GM23338 (cell line): ENCODE results near the gene PTPRF. TPM values are rescaled to one million over a fixed set of nuclear protein-coding genes. Genes with fewer than 3 reads are reported as not detected.

Experiments used
- ATAC-seq: fragments of 200-7000 bp; cut with Tn5 transposase; 3 replicates; pipeline ENCODE4 v1.9.1; 2020
- DNase-seq: peaks from one replicate; pipeline ENCODE4 v3.0.0-alpha.2; 2015; ENCODE audit warnings: low spot score
- H2AFZ ChIP-seq: fragments of 200-600 bp; sonication (generic); 2 replicates; pipeline ENCODE4 v1.8.0; 2016; ENCODE audit warnings: antibody characterized with exemption, mild to moderate bottlenecking, moderate library complexity
- H3F3A ChIP-seq: fragments of 200-600 bp; sonication (generic); replicated peaks from 2 replicates; pipeline ENCODE4 v1.8.0; 2017; ENCODE audit warnings: antibody characterized with exemption, mixed run types, low read depth
- H3K27ac ChIP-seq: fragments of 200-600 bp; sonication (generic); 2 replicates; pipeline ENCODE4 v1.6.1; 2016; ENCODE audit warnings: low read depth
- H3K27me3 ChIP-seq: fragments of 200-600 bp; sonication (generic); 2 replicates; pipeline ENCODE4 v1.8.0; 2016; ENCODE audit warnings: mild to moderate bottlenecking, mixed run types, moderate library complexity; ENCODE audit not compliant: insufficient read depth
- H3K36me3 ChIP-seq: fragments of 200-600 bp; sonication (generic); 2 replicates; pipeline ENCODE4 v1.8.0; 2016; ENCODE audit warnings: mild to moderate bottlenecking; ENCODE audit not compliant: insufficient read depth
- H3K4me1 ChIP-seq: fragments of 200-600 bp; sonication (generic); 2 replicates; pipeline ENCODE4 v1.8.0; 2016; ENCODE audit warnings: mild to moderate bottlenecking, moderate library complexity; ENCODE audit not compliant: insufficient read depth
- H3K4me2 ChIP-seq: fragments of 200-600 bp; sonication (generic); 2 replicates; pipeline ENCODE4 v1.7.1; 2017; ENCODE audit warnings: mixed run types
- H3K4me3 ChIP-seq: fragments of 200-600 bp; sonication (generic); 2 replicates; pipeline ENCODE4 v1.6.1; 2016; ENCODE audit warnings: mixed run types
- H3K79me2 ChIP-seq: fragments of 200-600 bp; sonication (generic); replicated peaks from 2 replicates; pipeline ENCODE4 v1.8.0; 2017; ENCODE audit warnings: mild to moderate bottlenecking; ENCODE audit not compliant: insufficient read depth
- H3K9me2 ChIP-seq: fragments of 200-600 bp; sonication (generic); 2 replicates; pipeline ENCODE4 v1.8.0; 2017; ENCODE audit not compliant: insufficient read depth
- H4K20me1 ChIP-seq: fragments of 200-600 bp; sonication (generic); replicated peaks from 2 replicates; pipeline ENCODE4 v1.8.0; 2017; ENCODE audit warnings: mild to moderate bottlenecking; ENCODE audit not compliant: insufficient read depth
- H3K27ac Mint-ChIP-seq: 2 replicates; pipeline ENCODE4 v1.8.0; 2020; ENCODE audit warnings: inconsistent platforms, mild to moderate bottlenecking, moderate library complexity, mixed read lengths
- H3K27me3 Mint-ChIP-seq: 3 replicates; pipeline ENCODE4 v1.8.0; 2022; ENCODE audit warnings: low read depth, mild to moderate bottlenecking, moderate library complexity, mixed read lengths, inconsistent platforms; ENCODE audit not compliant: insufficient read depth, poor library complexity
- H3K36me3 Mint-ChIP-seq: 3 replicates; pipeline ENCODE4 v1.8.0; 2021; ENCODE audit warnings: low read depth, mild to moderate bottlenecking, inconsistent platforms, moderate library complexity, mixed read lengths
- H3K4me1 Mint-ChIP-seq: 3 replicates; pipeline ENCODE4 v1.8.0; 2020; ENCODE audit warnings: mild to moderate bottlenecking, inconsistent platforms, mixed read lengths
- H3K4me3 Mint-ChIP-seq: 3 replicates; pipeline ENCODE4 v1.8.0; 2021; ENCODE audit warnings: moderate library complexity, mild to moderate bottlenecking, inconsistent platforms, mixed read lengths
- H3K9me3 Mint-ChIP-seq: 3 replicates; pipeline ENCODE4 v1.8.0; 2020; ENCODE audit warnings: moderate library complexity, mild to moderate bottlenecking, inconsistent platforms, mixed read lengths
- CREB1 ChIP-seq: fragments of 250-450 bp; sonication (Bioruptor Pico); IDR thresholded peaks from 2 replicates; pipeline ENCODE4 v1.5.0; 2020; ENCODE audit warnings: low read depth, mild to moderate bottlenecking, moderate library complexity
- CTCF ChIP-seq, 2 experiments: fragments of 200-600 bp in 1 of 2; sonication (generic) in 1 of 2; conservative IDR thresholded peaks; 2 replicates each; pipeline versions ENCODE4 v1.5.1 to v1.6.1; 2016 to 2017; ENCODE audit warnings: antibody characterized with exemption in 2 of 2, low read depth in 2 of 2, mild to moderate bottlenecking in 2 of 2, moderate library complexity in 1 of 2
- ETS1 ChIP-seq: IDR thresholded peaks from 2 replicates; pipeline ENCODE4 v1.6.1; 2016; ENCODE audit warnings: antibody characterized with exemption
- EZH2 ChIP-seq: fragments of 200-600 bp; sonication (generic); IDR thresholded peaks from one replicate; pipeline ENCODE4 v1.8.0; 2017; ENCODE audit warnings: antibody characterized with exemption, mild to moderate bottlenecking, low read depth; ENCODE audit not compliant: unreplicated experiment
- EZH2phosphoT487 ChIP-seq: fragments of 200-600 bp; sonication (generic); IDR thresholded peaks from one replicate; pipeline ENCODE4 v1.8.1; 2018; ENCODE audit warnings: antibody characterized with exemption; ENCODE audit not compliant: unreplicated experiment
- JUNB ChIP-seq: IDR thresholded peaks from one replicate; pipeline ENCODE4 v1.6.1; 2016; ENCODE audit warnings: antibody characterized with exemption; ENCODE audit not compliant: unreplicated experiment
- NANOG ChIP-seq: IDR thresholded peaks from 2 replicates; pipeline ENCODE4 v1.6.1; 2016; ENCODE audit warnings: antibody characterized with exemption, borderline replicate concordance
- POLR2AphosphoS5 ChIP-seq: IDR thresholded peaks from 2 replicates; pipeline ENCODE4 v1.6.1; 2016; ENCODE audit warnings: antibody characterized with exemption, low read depth
- REST ChIP-seq: IDR thresholded peaks from one replicate; pipeline ENCODE4 v1.6.1; 2018; ENCODE audit warnings: antibody characterized with exemption; ENCODE audit not compliant: unreplicated experiment
- STAT1 ChIP-seq: IDR thresholded peaks from one replicate; pipeline ENCODE4 v1.6.1; 2016; ENCODE audit warnings: antibody characterized with exemption; ENCODE audit not compliant: unreplicated experiment
- ZNF114 ChIP-seq: fragments of 250-450 bp; sonication (Bioruptor Pico); IDR thresholded peaks from 2 replicates; pipeline ENCODE4 v1.5.0; 2020; ENCODE audit warnings: mild to moderate bottlenecking, moderate library complexity
- ZNF331 ChIP-seq: fragments of 250-450 bp; sonication (Bioruptor Pico); IDR thresholded peaks from 2 replicates; pipeline ENCODE4 v1.5.0; 2020; ENCODE audit warnings: low read depth, mild to moderate bottlenecking, moderate library complexity
- ZNF462 ChIP-seq: fragments of 250-450 bp; sonication (Bioruptor Pico); IDR thresholded peaks from 2 replicates; pipeline ENCODE4 v1.5.0; 2020; ENCODE audit warnings: mild to moderate bottlenecking, moderate library complexity
- polyA plus RNA-seq: library from polyadenylated mRNA; unstranded; fragments of >200 nt; fragmentation: Nextera tagmentation; extraction: Ambion mirVana; gene quantifications from 2 replicates; pipeline ENCODE4 v1.2.1, GENCODE V29; 2016
- total RNA-seq: library from RNA; depleted of rRNA; stranded (reverse); fragments of >200 nt; shearing (Covaris generic); gene quantifications from 2 replicates; pipeline ENCODE4 v1.2.3, GENCODE V29; 2014

The PTPRF gene
- total and polyA plus RNA-seq, 2 experiments from 2014 or later = 52.4 to 173 TPM

- H3K27me3 Mint-ChIP-seq = peaks cover 19% of the 10 kb centered on the region
- peaks cover 60% of the 10 kb centered on the region for H3K4me1 ChIP-seq
These were observed 15.9 kb downstream of the PTPRF start for GRCh38 chr1:43546388-43547100.

More at GRCh38 chr1:43546388-43547100, 15.9 kb downstream of the PTPRF start:
- Histone ChIP-seq H3K36me3 (no peaks in the 10 kb centered on the region; the same call in 1 of the 2 replicates), H3K27ac (no peak overlapping the region), H3K27me3 (no peaks in the 10 kb centered on the region), H3K4me3 (peak overlapping the region; percentile 35; the same call in 1 of the 2 replicates), H4K20me1 (peaks cover 13% of the 10 kb centered on the region), H2AFZ (no peak overlapping the region), H3K4me2 (peak overlapping the region; percentile 72), H3K79me2 (peaks cover 50% of the 10 kb centered on the region), H3K9me2 (no peaks in the 10 kb centered on the region), H3F3A (peaks cover 8% of the 10 kb centered on the region)
- H3K9me3 Mint-ChIP-seq = no peaks in the 10 kb centered on the region; the same call in 2 of the 3 replicates
- peaks cover 28% of the 10 kb centered on the region for H3K36me3 Mint-ChIP-seq
- TF ChIP-seq ZNF114 (CRISPR knock-in tag) (no peak), EZH2phosphoT487 (no peak), ETS1 (no peak), ZNF331 (CRISPR knock-in tag) (no peak), POLR2AphosphoS5 (no peak), NANOG (no peak), EZH2 (no peak), STAT1 (no peak), CREB1 (CRISPR knock-in tag) (no peak), CTCF (conservative IDR thresholded peaks at IDR 0.05; ENCODE audit: low read depth in 2 of 2) (no peak), JUNB (no peak), REST (no peak), ZNF462 (no peak)
- peak overlapping the region; percentile 66; the same call in 1 of the 3 replicates for H3K4me3 Mint-ChIP-seq
- peaks cover 72% of the 10 kb centered on the region for H3K4me1 Mint-ChIP-seq
- ATAC-seq (no peak), DNase-seq (no peak)
- peak overlapping the region; percentile 97 for H3K27ac Mint-ChIP-seq
